Measurements from ENCODE around the gene MTFMT.
"Not testable (repeated sequence)": the region's sequence is repeated elsewhere in the genome, so short reads cannot be mapped to it uniquely, and the experiment has no call there.

Gene MTFMT

DNA sequence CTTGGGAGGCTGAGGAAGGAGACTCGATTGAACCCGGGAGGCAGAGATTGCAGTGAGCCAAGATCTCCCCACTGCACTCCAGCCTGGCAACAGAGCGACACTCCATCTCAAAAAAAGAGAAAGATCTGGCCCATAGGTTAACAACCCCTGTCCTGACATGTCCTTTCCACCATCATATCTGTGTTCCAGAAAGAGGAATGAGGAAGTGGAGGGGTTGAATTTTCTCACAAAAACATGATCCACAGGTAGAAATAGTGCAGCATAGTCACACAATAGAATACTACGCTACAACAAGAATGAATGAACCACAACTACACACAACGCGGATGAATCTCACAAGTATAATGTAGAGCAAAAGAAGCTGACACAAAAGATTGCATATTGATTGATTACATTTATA is 11.0 kb upstream of the MTFMT start:
- DNase-seq (ENCODE audit: extremely low read depth in 1 of 2, low read depth in 1 of 2): no peak

DNA sequence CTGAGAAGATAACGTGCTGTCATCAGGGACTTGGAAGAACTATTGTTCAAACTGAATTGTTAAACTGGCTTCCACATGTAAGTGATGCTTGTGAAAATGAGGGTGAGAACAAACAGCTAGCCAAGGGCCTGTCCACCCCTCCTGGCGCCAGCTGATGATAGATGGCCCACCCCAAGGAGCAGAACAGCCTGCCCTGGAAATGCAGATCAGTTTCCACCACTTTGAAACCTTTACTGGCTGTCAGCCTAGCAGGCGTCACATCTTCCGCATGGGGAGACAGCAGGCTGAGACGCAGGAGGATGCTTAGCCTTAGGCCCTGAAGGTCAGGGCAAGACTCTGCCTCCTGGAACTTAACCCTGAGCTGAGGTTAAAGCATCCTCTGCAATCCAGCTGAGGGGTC is 9.4 kb upstream of the MTFMT start:
- no peak for DNase-seq (ENCODE audit: extremely low read depth in 1 of 2, low read depth in 1 of 2)

DNA sequence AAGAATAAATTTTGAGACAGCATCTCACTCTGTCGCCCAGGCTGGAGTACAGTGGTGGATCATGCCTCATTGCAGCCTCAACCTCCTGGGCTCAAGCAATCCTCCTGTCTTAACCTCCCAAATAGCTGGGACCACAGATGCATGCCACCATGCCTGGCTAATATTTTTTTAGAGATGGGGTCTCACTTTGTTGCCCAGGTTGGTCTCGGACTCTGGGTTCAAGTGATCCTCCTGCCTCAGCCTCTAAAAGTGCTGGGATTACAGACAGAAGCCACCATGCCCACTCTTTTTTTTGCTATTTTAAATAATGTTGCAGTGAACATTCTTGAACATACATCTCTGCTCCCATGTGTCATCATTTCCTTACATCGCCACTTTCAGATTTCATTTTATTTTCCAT is 9.0 kb upstream of the MTFMT start:
- no peak for DNase-seq (ENCODE audit: extremely low read depth in 1 of 2, low read depth in 1 of 2)

DNA sequence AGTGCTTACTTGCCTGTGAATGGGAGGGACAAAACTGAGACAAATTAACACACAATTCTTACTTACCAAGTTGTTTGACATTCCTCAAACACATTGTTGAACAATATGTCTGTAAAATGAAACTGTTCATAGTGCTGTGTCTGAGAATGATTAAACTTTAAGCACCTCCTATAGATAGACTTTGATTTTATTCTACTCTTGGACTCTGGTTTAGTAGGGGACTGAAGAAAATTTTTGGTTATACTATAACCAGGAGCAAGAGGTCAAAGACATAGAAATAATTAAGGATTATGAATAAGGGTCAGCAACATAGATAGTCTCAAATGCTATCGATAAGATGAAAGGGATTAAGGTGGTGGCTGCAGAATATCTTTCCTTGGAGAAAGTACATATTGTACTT is 7.9 kb upstream of the MTFMT start:
- no peak for DNase-seq (ENCODE audit: extremely low read depth in 1 of 2, low read depth in 1 of 2)

DNA sequence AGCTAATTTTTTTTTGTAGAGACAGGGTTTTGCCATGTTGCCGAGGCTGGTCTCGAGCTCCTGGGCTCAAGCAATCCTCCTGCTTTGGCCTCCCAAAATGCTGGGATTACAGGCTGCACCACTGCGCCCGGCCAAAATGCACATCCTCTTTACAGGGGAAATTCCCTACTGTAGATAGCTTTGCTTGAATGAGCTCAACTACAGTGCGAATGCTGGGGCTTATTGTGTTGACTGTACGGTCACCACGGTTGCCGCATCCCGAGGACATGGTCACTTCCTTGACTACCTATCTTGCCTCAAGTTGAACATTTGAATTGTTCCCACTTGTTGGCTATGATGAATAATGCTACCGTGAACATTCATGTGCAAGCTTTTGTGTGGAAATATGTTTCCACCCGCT is 5.3 kb upstream of the MTFMT start:
- no peak for DNase-seq (ENCODE audit: extremely low read depth in 1 of 2, low read depth in 1 of 2)

DNA sequence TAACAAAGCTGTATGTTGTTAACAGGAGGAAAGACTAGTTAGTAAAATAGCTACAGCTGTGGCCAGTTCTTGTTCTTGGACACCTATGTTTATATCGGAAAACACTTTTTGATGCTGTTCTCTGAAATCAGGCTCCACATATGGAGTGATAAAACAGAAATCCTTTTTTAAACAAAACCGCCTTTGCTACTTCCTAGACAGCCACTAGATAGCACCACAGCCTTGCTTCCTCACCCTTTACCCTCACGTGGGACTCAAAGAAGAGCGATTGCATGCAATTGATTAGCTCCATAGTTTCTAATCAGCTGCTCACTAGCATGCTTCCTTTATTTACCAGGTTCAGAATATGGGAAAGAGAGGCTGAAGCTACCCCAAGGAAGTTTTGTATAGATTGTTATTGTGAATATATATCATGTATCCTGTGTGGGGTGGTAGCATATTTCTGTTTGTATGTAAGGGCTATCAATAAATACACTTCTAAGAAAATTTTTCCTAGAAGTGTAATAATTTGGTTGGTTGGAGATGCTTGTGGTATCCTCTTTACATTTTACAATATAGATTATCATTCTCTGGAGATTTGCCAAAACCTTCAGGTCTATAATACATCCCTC is 4.3 kb upstream of the MTFMT start:
- DNase-seq (ENCODE audit: extremely low read depth in 1 of 2, low read depth in 1 of 2): no peak

DNA sequence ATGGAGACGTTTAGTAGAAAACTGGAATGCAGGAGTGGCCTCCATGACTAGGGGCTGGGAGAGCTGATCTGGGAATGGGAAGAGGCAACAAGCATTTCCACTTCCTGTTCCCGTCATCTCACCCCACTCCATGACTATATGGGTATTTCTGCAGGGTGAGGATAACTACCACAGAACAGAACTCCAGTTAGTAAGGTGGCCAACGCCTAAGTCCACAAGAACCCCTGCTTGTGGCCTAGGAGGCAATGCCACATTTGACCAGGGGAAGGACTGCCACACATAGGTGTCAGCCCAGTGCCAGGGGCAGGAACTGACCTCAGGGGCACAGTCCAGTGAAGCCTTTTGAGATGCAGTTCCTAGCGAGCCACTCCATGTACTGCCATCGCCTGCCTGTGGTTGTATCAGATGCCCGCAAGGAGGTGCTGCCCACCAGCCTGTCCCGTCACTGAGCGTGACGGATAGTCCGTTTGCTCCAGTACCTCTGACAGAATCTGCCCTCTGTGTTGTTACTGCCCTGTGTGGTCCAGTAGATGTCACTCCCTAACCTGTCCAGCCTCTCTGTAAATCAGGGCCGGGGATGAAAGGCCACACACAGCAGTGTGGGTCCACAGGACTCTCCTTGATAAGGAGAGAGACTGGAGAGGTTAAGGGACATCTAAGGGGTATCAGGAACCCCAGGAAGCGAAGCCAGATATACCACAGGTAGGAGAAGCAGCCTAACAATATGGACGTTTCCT is 3.5 kb upstream of the MTFMT start:
- DNase-seq (ENCODE audit: extremely low read depth in 1 of 2, low read depth in 1 of 2): peak; percentile 9 to 23

DNA sequence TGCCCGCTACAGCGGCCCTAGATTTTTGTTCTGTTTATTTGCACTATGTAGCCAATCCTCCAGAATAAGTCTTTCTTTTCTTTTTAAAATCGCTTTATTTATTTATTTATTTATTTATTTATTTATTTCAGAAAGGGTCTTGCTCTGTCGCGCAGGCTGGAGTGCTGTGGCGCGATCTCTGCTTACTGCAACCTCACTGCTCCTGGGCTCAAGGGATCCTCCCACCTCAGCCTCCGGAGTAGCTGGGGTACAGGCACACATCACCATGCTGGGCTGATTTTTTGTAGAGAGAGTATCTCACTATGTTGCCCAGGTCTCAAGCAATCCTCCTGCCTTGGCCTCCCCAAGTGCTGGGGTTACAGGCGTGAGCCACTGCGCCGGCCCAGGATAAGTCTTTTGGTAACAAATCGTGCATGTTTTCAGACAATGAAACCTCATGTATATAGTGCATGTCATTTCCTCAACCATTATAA is 333 bp upstream of the MTFMT start:
- no peak for DNase-seq (ENCODE audit: extremely low read depth in 1 of 2, low read depth in 1 of 2)

DNA sequence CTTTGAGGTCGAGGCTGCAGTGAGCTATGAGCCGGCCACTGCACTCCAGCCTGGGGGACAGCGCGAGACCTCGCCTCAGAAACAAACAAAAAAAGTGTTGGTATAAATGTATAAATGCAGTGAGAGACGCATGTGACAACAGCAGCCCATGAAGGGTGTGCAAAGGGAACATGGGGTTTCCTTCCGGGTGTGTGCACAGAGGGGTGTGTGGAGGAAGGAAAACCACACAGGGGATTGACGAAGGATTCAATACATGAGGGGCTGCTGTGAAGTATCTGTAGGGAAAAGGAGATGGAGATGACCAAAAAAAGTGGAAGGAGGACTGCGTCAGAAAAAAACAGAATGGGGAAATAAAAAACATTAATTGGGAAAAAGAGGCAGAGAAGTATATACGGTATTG is 1.1 kb downstream of the MTFMT start:
- no peak for DNase-seq (ENCODE audit: extremely low read depth in 1 of 2, low read depth in 1 of 2)

DNA sequence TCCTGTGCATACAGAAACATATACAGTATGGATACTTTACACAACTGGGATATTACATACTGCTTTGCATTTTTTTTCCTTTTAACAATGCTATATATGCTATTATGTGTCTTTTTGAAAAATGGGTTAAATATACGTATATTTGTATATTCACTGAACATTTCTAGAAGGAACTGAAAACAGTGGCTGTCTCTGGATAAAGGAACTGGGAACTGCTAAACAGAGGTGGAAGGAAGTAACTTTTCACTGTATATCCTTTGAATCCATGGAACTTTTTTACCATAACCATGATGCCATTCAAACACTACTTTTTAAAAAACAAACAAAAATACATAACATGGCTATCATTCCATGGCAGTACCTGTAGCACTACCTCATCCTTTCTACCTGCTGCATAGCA is 1.8 kb downstream of the MTFMT start:
- DNase-seq (ENCODE audit: extremely low read depth in 1 of 2, low read depth in 1 of 2): no peak

DNA sequence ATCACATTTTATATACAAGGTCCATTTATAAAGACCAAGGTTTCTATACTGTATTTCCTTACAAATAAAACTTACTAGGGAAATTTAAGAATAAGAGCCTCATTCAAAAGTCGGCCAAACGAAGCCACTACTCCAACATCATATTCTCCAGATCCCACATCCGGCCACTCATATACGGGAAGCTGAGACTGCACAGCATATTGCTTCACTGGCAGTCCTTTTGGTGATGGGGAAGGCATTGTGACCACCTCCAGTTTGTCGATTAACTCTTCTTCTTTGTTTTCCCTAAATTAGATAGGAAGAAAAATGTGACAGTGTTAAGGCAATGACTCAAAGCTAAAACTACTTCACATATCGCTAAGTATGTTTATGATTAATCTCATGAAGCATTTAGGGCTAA is 2.7 kb downstream of the MTFMT start:
- DNase-seq (ENCODE audit: extremely low read depth in 1 of 2, low read depth in 1 of 2): no peak

DNA sequence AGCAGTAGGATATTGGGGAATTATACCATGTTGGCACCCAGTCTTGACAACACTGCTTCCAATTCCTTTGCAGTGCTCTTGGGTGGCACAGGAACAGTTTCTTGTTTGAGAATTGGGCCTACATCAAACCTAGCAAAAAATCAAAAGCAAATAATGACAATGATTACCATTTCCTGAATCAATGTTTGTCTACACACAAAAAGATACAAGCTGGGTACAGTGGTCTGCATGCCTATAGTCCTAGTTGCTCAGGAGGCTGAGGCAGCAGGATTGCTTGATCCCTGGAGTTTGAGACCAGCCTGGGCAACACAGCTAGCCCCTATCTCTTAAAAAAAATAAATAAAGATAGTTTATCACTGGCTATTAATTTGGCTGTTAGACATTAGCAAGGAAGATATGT is 8.0 kb downstream of the MTFMT start:
- no peak for DNase-seq (ENCODE audit: extremely low read depth in 1 of 2, low read depth in 1 of 2)

DNA sequence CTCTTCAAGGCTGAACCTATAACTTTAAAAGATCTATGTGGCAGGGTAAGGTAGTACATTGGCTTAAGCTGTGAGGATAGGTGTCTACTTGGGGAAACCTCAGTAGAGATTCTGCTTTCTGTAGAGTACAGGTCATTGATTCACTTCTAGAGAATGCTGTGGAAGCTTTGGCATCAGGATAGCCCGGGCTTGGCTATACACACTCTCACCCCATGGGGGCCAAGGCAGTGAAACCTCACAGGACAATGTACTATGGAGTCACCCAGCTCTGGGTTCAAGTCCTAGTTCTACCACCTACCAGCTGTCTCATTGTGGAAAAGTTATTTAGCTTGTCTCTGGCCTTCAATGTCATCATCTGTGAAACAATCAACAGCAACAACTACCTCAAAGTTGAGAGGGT is 9.0 kb downstream of the MTFMT start:
- DNase-seq (ENCODE audit: extremely low read depth in 1 of 2, low read depth in 1 of 2): no peak

DNA sequence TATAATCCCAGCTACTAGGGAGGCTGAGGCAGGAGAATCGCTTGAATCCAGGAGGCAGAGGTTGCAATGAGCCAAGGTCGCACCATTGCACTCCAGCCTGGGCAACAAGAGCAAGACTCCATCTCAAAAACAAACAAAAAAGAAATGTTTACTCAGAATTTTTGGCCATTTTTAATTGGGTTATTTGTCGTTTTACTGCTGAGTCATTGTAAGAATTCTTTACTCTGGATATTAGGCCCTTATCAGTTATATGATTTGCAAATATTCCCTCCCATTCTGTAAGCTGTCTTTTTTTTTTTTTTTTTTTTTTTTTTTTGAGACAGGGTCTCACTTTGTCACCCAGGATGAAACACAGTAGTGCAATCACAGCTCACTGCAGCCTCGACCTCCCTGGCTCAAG is 18.2 kb downstream of the MTFMT start:
- not testable (repeated sequence) for DNase-seq (ENCODE audit: extremely low read depth in 1 of 2, low read depth in 1 of 2)

DNA sequence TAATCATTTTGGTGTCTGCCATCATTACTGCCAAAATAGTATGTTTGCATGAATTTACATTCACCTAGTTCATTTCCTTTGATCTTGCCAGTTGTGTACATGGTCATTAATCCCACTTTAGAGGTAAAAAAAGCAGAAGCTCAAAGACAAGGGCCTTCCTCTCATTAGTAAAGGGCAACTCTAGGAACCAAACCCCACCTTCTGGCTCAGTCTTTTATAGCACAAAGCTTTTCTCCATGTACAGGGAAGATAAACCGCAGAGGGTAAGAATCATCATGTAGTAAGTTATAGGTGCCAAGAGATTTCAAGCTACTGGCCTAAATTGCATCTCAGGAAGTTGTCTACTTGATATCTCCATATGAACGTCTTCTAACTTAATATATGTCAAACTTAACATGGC is 20.5 kb downstream of the MTFMT start:
- no peak for DNase-seq (ENCODE audit: extremely low read depth in 1 of 2, low read depth in 1 of 2)

DNA sequence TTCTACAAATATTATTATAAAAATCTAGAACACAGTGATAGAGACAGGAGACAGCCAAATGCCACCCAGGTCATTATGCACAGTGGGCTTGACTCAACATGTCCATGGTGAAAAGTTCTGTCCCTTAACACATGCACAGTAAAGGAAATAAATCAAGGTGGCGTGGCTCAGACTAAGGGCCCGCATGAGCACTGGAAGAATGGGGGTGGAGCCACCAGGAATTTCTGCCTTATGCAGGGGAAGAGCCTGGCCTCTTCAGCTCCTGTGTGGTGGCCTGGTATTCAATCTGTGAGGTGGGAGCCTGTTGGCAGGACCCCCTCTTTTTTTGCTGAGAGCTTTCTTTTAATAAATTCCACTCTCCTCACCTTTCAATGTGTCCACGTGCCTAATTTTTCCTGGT is 22.6 kb downstream of the MTFMT start:
- no peak for DNase-seq (ENCODE audit: extremely low read depth in 1 of 2, low read depth in 1 of 2)

DNA sequence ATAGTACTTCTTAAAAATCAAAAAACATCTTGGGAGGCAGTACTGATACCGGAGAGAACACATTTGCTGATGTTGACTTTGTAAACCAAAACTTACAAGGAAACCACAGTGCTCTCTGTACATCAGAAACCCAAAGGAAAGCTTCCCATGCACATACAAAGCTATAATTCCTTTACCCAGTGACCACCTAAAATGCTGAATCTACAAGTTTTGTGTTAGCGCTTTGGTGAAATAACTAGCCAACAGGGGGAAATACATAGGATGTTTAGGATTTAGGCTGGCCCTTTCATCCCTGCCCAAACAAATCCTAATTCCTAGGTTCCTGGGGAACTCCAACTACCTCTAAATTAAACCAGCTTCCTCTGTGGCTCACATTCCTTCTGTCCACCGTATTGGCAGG is 24.4 kb downstream of the MTFMT start:
- no peak for DNase-seq (ENCODE audit: extremely low read depth in 1 of 2, low read depth in 1 of 2)

DNA sequence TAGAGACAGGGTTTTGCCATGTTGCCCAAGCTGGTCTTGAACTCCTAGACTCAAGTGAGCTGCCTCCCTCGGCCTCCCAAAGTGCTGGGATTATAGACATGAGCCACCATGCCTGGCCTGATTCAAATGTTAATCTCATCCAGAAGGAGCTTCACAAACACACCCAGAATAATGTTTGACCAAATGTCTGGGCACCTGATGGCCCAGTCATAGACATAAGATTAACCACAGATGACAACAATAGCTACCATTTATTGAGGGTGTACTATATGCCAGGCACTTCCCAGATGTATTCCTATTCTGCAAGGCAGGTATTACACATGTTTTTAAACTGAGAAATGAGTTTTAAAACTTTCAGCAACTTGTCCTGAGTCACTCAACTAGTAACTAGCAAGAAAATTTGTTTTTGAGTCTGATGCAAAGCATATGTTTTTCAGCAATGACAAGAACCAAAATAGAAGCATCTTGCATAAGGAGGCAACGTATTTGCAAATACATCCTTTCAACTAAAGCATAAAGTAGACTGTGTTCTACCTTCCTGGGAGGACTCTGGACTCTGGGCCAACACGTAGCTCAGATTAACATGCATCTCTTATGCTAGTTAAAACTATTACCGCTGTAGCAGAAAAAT is 31.6 kb downstream of the MTFMT start:
- DNase-seq (ENCODE audit: extremely low read depth in 1 of 2, low read depth in 1 of 2): no peak

DNA sequence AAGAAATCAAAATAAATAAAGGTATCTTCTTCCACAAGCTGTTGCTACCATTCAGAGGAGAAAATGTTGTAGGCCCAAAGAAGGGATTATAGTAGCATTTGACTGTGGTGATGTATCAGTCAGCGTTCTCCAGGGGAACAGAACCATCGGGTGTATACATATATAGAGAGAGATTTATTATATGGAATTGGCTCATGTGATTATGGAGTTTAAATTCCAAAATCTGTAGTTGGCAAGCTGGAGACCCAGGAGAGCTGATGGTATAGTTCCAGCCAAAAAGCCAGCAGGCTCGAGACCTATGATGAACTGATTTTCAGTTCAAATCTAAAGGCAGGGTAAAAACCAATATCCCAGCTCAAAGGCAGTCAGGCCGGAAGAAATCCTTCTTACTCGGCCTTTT is 32.4 kb downstream of the MTFMT start:
- no peak for DNase-seq (ENCODE audit: extremely low read depth in 1 of 2, low read depth in 1 of 2)

DNA sequence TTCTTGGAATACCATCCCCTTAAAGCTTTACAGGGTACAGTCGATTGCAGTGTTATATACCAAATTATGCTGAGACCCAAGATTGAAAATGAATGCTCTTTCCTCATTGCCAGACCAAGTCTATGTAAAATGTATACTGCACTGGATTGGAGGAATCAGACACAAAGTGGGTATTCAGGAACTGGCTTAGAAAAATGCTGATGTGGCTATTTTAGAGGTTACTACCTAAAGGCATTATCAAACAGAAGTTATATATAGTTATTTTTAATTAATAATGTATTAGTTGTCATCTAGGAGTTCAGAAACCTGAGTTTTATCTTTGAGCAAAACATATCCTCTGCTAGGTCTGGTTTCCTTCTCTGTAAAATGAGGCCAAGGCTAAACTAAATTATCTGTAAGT is 36.1 kb downstream of the MTFMT start:
- DNase-seq (ENCODE audit: extremely low read depth in 1 of 2, low read depth in 1 of 2): no peak

DNA sequence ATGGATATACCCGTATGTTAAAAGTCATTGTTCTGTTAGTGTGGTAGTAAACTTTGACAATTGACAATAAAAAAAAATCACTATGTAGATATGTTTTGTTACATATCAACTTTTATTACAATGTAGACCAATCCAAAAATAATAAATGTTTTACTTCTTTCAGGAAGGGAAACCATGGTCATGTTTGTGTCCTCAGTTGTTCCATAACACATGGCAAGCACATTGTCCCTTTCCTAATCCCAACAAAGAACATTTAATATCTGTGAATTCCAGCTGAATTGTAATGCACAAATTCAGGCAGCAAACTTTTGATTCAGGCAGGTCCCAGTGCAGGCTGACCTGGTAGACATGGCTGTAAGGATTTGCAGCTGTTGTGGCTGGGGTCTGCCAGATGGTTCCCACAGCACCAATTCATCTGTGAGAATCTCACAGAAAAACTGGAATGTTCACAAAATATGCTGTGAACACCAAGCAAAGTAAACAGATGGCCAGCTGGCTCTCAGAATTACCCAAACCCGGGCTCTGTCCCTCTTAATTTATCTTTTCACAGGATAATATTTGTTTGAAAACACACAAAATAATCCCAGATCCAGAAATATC is 37.8 kb downstream of the MTFMT start:
- no peak for DNase-seq (ENCODE audit: extremely low read depth in 1 of 2, low read depth in 1 of 2)

DNA sequence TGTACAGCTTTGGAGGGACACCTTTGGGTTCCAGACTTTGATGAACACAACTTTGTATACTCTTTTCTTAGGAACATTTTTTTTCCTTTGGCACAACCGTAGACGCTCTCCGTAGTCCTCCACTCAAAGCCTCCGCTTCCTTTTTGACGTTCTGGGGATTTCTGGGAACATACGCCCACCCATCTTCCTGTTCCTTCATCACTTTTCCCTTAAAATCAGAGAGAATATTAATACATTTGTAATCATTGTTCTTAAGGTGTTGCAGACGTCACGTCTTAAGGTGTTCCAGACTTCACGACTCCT is 39.3 kb downstream of the MTFMT start:
- DNase-seq (ENCODE audit: extremely low read depth in 1 of 2, low read depth in 1 of 2): no peak
